ENCODE data around the gene SYT11.

SYT11 gene

DNA sequence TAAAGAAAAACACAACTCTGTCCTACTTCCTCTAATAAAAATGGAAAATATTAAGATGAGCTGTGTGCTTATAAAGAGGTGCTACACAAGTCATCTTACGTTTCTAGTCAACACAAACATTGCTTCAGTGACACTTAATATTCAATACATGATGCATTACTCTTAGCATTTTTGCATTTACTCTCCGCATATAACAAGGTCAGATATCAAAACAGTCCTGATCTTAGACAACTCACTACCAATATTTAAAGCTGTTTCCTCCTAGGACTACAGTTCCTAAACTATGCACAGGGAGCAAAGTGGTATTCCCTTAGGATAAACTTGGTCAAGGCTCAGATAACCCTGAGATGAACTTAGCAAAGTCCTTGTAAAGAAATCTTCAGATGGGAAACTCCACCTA, 39.5 kb downstream of the SYT11 start:
- ChIA-PET CTCF (interaction anchor here (1.0 to 1.4 kb wide), 4 partner anchors 8 to 91 kb away, joined by 3 to 4 read pairs (median 3); no protein-coding TSS in a partner anchor), POLR2A (no interaction called here)
- TF ChIP-seq CTCF (IDR thresholded peaks at IDR 0.05; ENCODE audit: insufficient read depth, low read length, missing control alignments), result no peak
- no peak for DNase-seq (ENCODE audit: low read depth, low spot score)
- no peak overlapping the region for H3K4me3 ChIP-seq (ENCODE audit: low read depth, low read length)

DNA sequence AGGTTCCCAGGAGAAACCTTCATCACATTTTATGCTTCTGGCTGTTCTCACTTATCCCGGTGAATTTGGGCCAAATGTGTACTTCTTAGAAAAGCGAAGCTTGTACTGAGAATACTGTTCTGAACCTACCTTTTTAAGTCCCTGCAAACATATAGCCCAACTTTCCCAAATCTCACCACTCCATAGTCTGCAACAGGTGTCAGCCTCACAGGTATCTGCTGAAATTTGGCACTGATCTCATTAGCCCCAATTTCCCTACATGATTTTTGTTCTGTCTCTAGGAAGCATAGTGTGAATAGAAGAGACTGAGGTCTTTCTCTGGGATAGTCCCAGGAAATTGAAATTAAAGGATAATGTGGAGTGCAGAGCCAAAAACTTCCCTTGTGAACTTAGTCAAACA, 40.3 kb downstream of the SYT11 start:
- no peak for DNase-seq (ENCODE audit: low read depth, low spot score)
- ChIA-PET POLR2A (interaction anchor here (0.7 kb wide), 2 partner anchors 24 to 40 kb away, joined by 3 read pairs; no protein-coding TSS in a partner anchor), CTCF (no interaction called here)
- H3K4me3 ChIP-seq (ENCODE audit: low read depth, low read length), result no peak overlapping the region
- TF ChIP-seq CTCF (IDR thresholded peaks at IDR 0.05; ENCODE audit: insufficient read depth, low read length, missing control alignments), result no peak

GRCh38 chr1:155900161-155900560, 40.8 kb downstream of the SYT11 start:
- TF ChIP-seq CTCF (IDR thresholded peaks at IDR 0.05; ENCODE audit: insufficient read depth, low read length, missing control alignments), result no peak
- CTCF ChIA-PET, result no interaction called here
- no peak overlapping the region for H3K4me3 ChIP-seq (ENCODE audit: low read depth, low read length)
- no peak for DNase-seq (ENCODE audit: low read depth, low spot score)
- POLR2A ChIA-PET, result interaction anchor here (0.7 kb wide), 2 partner anchors 24 to 40 kb away, joined by 3 read pairs; no protein-coding TSS in a partner anchor

DNA sequence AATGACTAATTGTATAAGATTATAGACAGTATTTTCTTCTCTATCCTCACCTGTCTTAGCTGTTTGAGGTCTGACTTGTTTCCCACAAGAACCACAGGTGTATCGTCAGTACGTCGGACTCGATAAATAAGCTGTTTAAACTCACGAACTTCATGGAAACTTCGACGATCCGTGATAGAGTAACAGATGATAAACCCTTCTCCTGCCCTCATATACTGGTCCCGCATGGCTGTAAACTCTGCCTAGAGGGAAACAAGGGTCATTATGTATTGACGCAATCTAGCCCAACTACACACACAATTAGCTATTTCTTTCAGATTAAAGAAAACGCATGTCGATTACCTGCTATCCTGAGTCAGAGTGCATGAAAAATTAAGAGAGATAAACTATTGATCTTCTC, 44.9 kb downstream of the SYT11 start:
- no peak for DNase-seq (ENCODE audit: low read depth, low spot score)
- TF ChIP-seq CTCF (IDR thresholded peaks at IDR 0.05; ENCODE audit: insufficient read depth, low read length, missing control alignments), result no peak
- H3K4me3 ChIP-seq (ENCODE audit: low read depth, low read length), result no peak overlapping the region
- ChIA-PET POLR2A (interaction anchor here (0.8 to 1.2 kb wide), 2 partner anchors 9 to 35 kb away, joined by 3 to 4 read pairs; no protein-coding TSS in a partner anchor), CTCF (interaction anchor here (1.0 kb wide), 2 partner anchors 117 to 482 kb away, joined by 3 read pairs; partner anchors contain the start of gene SSR2)

GRCh38 chr1:155909894-155910293, 50.5 kb downstream of the SYT11 start:
- POLR2A ChIA-PET, result interaction anchor here (0.7 to 1.5 kb wide), 3 partner anchors 16 to 95 kb away, joined by 3 to 6 read pairs (median 3); partner anchors contain the start of gene GON4L
- CTCF ChIA-PET, result interaction anchor here (1.4 kb wide), 1 partner anchor 157 kb away, joined by 3 read pairs; no protein-coding TSS in a partner anchor

More at GRCh38 chr1:155909894-155910293, 50.5 kb downstream of the SYT11 start:
- DNase-seq (ENCODE audit: low read depth, low spot score), result no peak
- no peak for TF ChIP-seq CTCF (IDR thresholded peaks at IDR 0.05; ENCODE audit: insufficient read depth, low read length, missing control alignments)
- H3K4me3 ChIP-seq (ENCODE audit: low read depth, low read length), result peak overlapping the region; percentile 90; the same call in 1 of the 2 replicates
